ENCODE results near the gene ADAMTS8. TPM values are rescaled to one million over a fixed set of nuclear protein-coding genes. Genes with fewer than 3 reads are reported as not detected.
A peak's percentile ranks its signal among the peaks of the same experiment; 100 is the strongest.

Gene ADAMTS8
- total RNA-seq, 1 donor from 2014 or later = 0.21 TPM

DNA sequence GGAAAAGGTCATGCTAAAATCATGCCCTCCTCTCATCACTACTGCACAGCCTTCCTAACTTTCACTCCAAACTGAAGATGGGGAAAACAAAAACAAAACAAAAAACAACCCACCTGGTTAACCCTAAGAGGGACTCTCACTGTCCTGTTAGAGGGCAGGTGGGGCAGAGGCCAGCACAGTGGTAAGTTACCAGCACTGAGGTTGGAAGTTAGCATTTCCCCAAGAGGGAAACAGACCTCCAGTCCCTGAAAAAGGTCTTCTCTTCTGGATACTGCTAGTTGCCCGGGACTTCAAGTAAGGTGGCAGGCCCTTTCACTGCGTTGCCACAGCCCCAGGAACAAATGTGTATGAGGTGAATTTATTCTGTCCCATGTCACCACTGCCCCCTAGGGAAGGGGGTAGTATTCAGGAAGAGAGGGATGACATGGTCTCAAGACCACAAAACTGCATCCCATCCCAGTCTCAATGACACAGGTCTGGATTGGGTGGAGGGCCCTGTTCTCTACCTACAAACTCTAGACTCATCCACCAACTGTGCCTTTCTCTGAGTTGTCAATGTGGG lies 792 bp upstream of the ADAMTS8 start:
- Mint-ChIP-seq H3K27ac (ENCODE audit: unreplicated experiment) (no peak overlapping the region), H3K4me1 (peaks cover 14% of the 10 kb centered on the region), H3K9me3 (no peaks in the 10 kb centered on the region), H3K4me3 (peak overlapping the region; percentile 88), H3K36me3 (ENCODE audit: low read depth) (no peaks in the 10 kb centered on the region), H3K27me3 (ENCODE audit: low read depth) (peaks cover 68% of the 10 kb centered on the region)
- no peak for DNase-seq (ENCODE audit: low read depth, low spot score)
- TF ChIP-seq, protein P1, sequence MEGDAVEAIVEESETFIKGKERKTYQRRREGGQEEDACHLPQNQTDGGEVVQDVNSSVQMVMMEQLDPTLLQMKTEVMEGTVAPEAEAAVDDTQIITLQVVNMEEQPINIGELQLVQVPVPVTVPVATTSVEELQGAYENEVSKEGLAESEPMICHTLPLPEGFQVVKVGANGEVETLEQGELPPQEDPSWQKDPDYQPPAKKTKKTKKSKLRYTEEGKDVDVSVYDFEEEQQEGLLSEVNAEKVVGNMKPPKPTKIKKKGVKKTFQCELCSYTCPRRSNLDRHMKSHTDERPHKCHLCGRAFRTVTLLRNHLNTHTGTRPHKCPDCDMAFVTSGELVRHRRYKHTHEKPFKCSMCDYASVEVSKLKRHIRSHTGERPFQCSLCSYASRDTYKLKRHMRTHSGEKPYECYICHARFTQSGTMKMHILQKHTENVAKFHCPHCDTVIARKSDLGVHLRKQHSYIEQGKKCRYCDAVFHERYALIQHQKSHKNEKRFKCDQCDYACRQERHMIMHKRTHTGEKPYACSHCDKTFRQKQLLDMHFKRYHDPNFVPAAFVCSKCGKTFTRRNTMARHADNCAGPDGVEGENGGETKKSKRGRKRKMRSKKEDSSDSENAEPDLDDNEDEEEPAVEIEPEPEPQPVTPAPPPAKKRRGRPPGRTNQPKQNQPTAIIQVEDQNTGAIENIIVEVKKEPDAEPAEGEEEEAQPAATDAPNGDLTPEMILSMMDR (conservative IDR thresholded peaks at IDR 0.05) = no peak

DNA sequence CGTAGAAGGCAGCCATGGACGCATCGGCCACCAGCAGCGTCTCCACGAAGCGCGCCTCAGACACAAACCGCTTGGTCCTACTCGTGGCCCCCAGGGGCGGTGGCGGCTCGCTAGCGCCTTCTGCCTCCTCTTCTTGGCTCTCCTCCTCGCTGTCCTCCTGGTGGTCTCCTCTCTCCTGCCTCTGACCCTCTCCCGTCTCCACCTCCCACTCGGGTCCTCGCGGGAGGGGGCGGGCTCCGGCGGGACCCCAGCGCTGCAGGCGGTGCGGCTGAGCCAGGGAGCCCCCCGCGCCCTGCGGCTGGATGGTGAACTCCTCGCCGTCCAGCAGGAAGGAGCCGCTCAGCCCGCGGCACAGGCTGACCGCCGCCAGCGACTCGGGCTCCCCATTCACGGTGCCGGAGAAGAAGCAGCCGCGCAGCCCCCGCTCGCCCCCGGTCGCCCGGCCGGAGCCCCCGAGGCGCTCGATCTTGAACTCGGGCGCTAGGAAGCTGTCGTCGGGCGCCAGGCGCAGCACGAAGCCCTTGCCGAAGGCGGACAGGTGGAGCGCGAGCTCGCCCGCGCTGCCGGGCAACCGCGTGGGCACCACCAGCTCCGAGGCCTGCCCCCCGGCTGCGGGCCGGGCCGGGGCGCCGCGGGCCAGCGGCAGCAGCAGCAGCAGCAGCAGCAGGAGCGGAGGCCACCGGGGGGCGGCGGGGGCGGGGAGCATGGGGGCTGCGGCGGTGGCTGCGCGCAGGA lies 661 bp downstream of the ADAMTS8 start:
- no peak overlapping the region for H3K27ac Mint-ChIP-seq (ENCODE audit: unreplicated experiment)
- peaks cover 73% of the 10 kb centered on the region for H3K27me3 Mint-ChIP-seq (ENCODE audit: low read depth)
- H3K4me1 Mint-ChIP-seq = peaks cover 14% of the 10 kb centered on the region
- H3K36me3 Mint-ChIP-seq (ENCODE audit: low read depth) = no peaks in the 10 kb centered on the region
- DNase-seq (ENCODE audit: low read depth, low spot score) = peak; percentile 43
- peak overlapping the region; percentile 81 for H3K4me3 Mint-ChIP-seq
- H3K9me3 Mint-ChIP-seq = no peaks in the 10 kb centered on the region
- TF ChIP-seq, protein P1 (conservative IDR thresholded peaks at IDR 0.05) = peak; percentile 44

DNA sequence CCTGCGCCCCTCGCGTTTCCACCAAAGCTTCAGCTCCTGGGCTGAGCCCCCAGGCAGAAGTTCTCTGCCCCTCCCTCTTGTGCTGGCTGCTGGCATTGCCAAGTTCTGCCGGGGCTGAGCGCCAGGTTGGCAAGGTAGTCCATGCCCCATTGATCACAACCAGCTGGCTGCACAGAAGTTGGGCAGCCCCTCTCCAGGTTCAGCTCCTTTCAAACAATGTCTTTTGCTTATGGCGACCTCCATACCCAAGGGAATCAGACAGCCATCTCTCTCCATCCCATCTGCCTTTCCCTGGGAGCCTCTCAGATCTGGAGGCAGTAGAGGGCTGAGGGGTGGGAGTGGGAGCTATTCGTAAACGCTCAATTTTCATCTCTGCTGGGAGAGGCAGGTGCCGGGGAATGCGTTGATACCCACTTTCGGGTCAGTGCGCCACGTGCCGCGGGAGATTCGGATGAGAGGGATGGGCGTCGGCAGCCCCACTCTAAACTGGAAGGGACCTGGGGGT lies 1.5 kb downstream of the ADAMTS8 start:
- Mint-ChIP-seq H3K9me3 (no peaks in the 10 kb centered on the region), H3K27ac (ENCODE audit: unreplicated experiment) (no peak overlapping the region), H3K4me3 (peak overlapping the region; percentile 81), H3K27me3 (ENCODE audit: low read depth) (peaks cover 77% of the 10 kb centered on the region), H3K4me1 (peaks cover 14% of the 10 kb centered on the region), H3K36me3 (ENCODE audit: low read depth) (no peaks in the 10 kb centered on the region)
- TF ChIP-seq, protein P1 (conservative IDR thresholded peaks at IDR 0.05) = no peak
- DNase-seq (ENCODE audit: low read depth, low spot score) = no peak

DNA sequence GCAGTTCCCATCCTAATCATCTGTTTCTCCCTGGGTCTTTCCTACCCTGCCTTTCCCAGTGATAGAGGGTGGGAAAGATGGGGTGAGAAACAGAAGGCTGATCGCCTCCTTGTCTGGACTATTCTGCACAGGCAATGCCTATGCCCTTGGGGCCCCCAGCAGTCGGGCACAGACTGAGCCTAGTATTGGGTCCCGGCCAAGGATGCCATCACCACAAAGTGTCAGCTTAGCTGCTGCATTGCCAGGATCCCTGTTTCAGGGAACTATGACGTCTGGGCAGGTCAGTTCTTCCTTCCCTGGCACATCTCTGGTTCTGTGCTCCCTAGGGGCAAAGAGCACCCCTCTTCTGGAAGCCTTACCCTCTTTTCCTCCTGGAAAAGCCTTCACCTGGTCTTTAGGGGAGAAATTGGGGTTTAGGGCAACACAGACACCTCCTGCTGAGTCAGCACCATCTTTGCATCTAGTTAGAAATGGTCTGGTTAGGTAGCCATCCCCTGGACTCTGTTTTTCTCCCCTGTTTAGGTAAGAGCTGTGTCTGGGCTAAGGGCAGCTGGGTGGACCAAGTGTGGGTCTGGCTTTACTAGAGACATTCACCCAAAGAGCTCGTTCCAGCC lies 2.1 kb downstream of the ADAMTS8 start:
- Mint-ChIP-seq H3K4me3 (peak overlapping the region; percentile 67), H3K9me3 (no peaks in the 10 kb centered on the region), H3K36me3 (ENCODE audit: low read depth) (no peaks in the 10 kb centered on the region), H3K27ac (ENCODE audit: unreplicated experiment) (no peak overlapping the region), H3K4me1 (peaks cover 14% of the 10 kb centered on the region), H3K27me3 (ENCODE audit: low read depth) (peaks cover 79% of the 10 kb centered on the region)
- TF ChIP-seq, protein P1 (conservative IDR thresholded peaks at IDR 0.05) = no peak
- no peak for DNase-seq (ENCODE audit: low read depth, low spot score)

DNA sequence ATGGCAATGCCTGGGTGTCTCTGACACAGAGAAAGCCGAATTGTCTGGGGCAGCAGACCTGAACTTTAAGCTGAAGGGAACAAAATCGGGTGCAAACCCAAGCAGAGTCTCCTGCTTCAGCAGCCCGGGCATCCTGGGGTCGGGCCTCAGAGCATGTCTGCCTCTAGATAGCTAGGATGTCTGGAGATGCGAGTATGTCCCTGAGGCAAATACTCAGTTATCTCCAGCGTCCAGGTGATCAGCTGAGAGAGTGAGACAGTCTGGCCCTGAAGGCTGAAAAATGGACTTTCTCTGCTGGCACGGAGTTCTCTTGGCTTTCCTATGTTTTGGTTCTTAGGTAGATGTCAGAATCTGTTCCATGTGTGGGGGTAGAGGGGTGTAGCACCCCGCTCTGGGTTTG lies 3.3 kb downstream of the ADAMTS8 start:
- Mint-ChIP-seq H3K9me3 (no peaks in the 10 kb centered on the region), H3K4me1 (peaks cover 14% of the 10 kb centered on the region), H3K4me3 (peak overlapping the region; percentile 10), H3K36me3 (ENCODE audit: low read depth) (no peaks in the 10 kb centered on the region), H3K27ac (ENCODE audit: unreplicated experiment) (no peak overlapping the region), H3K27me3 (ENCODE audit: low read depth) (peaks cover 73% of the 10 kb centered on the region)
- TF ChIP-seq, protein P1 (conservative IDR thresholded peaks at IDR 0.05) = no peak
- DNase-seq (ENCODE audit: low read depth, low spot score) = no peak
